CD4-positive, alpha-beta memory T cell (primary cell): ENCODE data around the gene FMO4. TPM values are rescaled to one million over a fixed set of nuclear protein-coding genes. Genes with fewer than 3 reads are reported as not detected.
"Not testable (repeated sequence)": the region's sequence is repeated elsewhere in the genome, so short reads cannot be mapped to it uniquely, and the experiment has no call there.

ENCODE experiments used
- CTCF ChIA-PET: fragments of 350-600 bp; sonication (Branson Sonifier 250); formaldehyde crosslinking; loops from one replicate; lab custom pipeline; 2021; ENCODE audit warnings: inconsistent platforms; ENCODE audit not compliant: partially characterized antibody; lab: Charles Lee
- POLR2A ChIA-PET: fragments of 350-600 bp; sonication (Branson Sonifier 250); formaldehyde crosslinking; loops from one replicate; lab custom pipeline; 2021; ENCODE audit not compliant: partially characterized antibody; lab: Charles Lee
- DNase-seq, 5 donors: peaks; one replicate each; pipeline versions ENCODE4 v3.0.0 to v3.0.0-alpha.2; 2020 to 2022; ENCODE audit warnings: mixed read lengths in 1 of 5
- H3K27ac ChIP-seq: one replicate; pipeline ENCODE4 v1.7.0; 2013; ENCODE audit warnings: low read depth, low read length
- H3K27me3 ChIP-seq: 2 replicates; pipeline ENCODE4 v1.7.0; 2013; ENCODE audit warnings: mild to moderate bottlenecking, low read length, moderate library complexity; ENCODE audit not compliant: insufficient read depth
- H3K36me3 ChIP-seq: 2 replicates; pipeline ENCODE4 v1.7.0; 2013; ENCODE audit warnings: mild to moderate bottlenecking, low read length, moderate library complexity; ENCODE audit not compliant: insufficient read depth
- H3K4me1 ChIP-seq: 2 replicates; pipeline ENCODE4 v1.7.0; 2013; ENCODE audit warnings: mild to moderate bottlenecking, low read length, moderate library complexity; ENCODE audit not compliant: insufficient read depth
- H3K4me3 ChIP-seq, 2 donors: one replicate each; pipeline ENCODE4 v1.7.0; 2013; ENCODE audit warnings: low read length in 2 of 2, mild to moderate bottlenecking in 1 of 2
- H3K9me3 ChIP-seq, 2 donors: one replicate each; pipeline ENCODE4 v1.7.0; 2013; ENCODE audit warnings: low read length in 2 of 2, control low read depth in 1 of 2; ENCODE audit not compliant: control insufficient read depth in 1 of 2
- H3K27ac Mint-ChIP-seq, 7 donors: one replicate each; pipeline ENCODE4 v1.8.0; 2020 to 2021; ENCODE audit warnings: mixed read lengths in 7 of 7, mild to moderate bottlenecking in 6 of 7, inconsistent platforms in 3 of 7, moderate library complexity in 3 of 7
- H3K27me3 Mint-ChIP-seq, 2 donors: one replicate each; pipeline ENCODE4 v1.8.0; 2020 to 2021; ENCODE audit warnings: mixed read lengths in 2 of 2
- H3K36me3 Mint-ChIP-seq, 2 donors: one replicate each; pipeline ENCODE4 v1.8.0; 2020 to 2021; ENCODE audit warnings: mixed read lengths in 2 of 2, inconsistent platforms in 1 of 2, mild to moderate bottlenecking in 1 of 2
- H3K4me1 Mint-ChIP-seq, 4 donors: one replicate each; pipeline ENCODE4 v1.8.0; 2020 to 2021; ENCODE audit warnings: mixed read lengths in 4 of 4, mild to moderate bottlenecking in 1 of 4
- H3K4me3 Mint-ChIP-seq, 8 donors: one replicate each; pipeline ENCODE4 v1.8.0; 2020 to 2021; ENCODE audit warnings: mixed read lengths in 8 of 8, mild to moderate bottlenecking in 7 of 8, moderate library complexity in 6 of 8, inconsistent platforms in 3 of 8
- H3K9me3 Mint-ChIP-seq, 8 donors: one replicate each; pipeline ENCODE4 v1.8.0; 2020 to 2021; ENCODE audit warnings: mixed read lengths in 8 of 8, mild to moderate bottlenecking in 5 of 8, inconsistent platforms in 3 of 8, moderate library complexity in 1 of 8
- intact Hi-C: fragments of 100-400 bp; cut with micrococcal nuclease; formaldehyde crosslinking; loops from one replicate; pipeline ENCODE4 v1.15.1; 2023
- polyA plus RNA-seq, 2 donors: library from polyadenylated mRNA; unstranded; fragments of 300-500 nt; fragmentation: Illumina TruSeq; gene quantifications; one replicate each; pipeline ENCODE4 v1.2.3, GENCODE V29; 2021
- total RNA-seq, 2 experiments: library from RNA; stranded (reverse); gene quantifications; one replicate each; pipeline ENCODE4 v1.2.3, GENCODE V29; 2021

Gene FMO4
- total and polyA plus RNA-seq, 4 experiments from 2014 or later = 1.8 to 3.6 (median 2.9) TPM

DNA sequence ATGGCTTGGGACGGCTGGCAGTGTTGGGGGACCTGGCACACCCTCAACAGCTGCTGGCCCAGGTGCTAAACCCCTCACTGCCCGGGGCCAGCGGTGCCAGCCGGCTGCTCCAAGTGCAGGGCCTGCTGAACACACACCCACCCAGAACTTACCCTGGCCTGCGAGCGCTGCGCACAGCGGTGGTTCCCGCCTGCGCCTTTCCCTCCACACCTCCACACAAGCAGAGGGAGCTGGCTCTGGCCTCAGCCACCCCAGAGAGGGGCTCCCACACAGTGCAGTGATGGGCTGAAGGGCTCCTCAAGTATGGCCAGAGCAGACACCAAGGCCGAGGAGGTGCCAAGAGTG lies 67.9 kb downstream of the FMO4 start:
- no peak overlapping the region for H3K4me3 ChIP-seq
- H3K36me3 ChIP-seq = no peaks in the 10 kb centered on the region
- DNase-seq = no peak
- H3K27me3 ChIP-seq = no peaks in the 10 kb centered on the region
- H3K9me3 Mint-ChIP-seq = peaks cover 0 to 7% (median 4%) of the 10 kb centered on the region in 8 donors
- no peaks in the 10 kb centered on the region for H3K9me3 ChIP-seq
- H3K4me1 ChIP-seq = no peaks in the 10 kb centered on the region
- H3K4me3 Mint-ChIP-seq = no peak overlapping the region
- H3K27me3 Mint-ChIP-seq = peaks cover 2 to 5% of the 10 kb centered on the region in 2 donors
- H3K27ac Mint-ChIP-seq = no peak overlapping the region
- no peaks in the 10 kb centered on the region for H3K4me1 Mint-ChIP-seq
- intact Hi-C loops = no loop called here
- H3K36me3 Mint-ChIP-seq = no peaks in the 10 kb centered on the region
- POLR2A ChIA-PET = no interaction called here
- CTCF ChIA-PET = no interaction called here
- no peak overlapping the region for H3K27ac ChIP-seq

GRCh38 chr1:171384496-171384895 lies 70.5 kb downstream of the FMO4 start:
- no peaks in the 10 kb centered on the region for H3K4me1 Mint-ChIP-seq
- peaks cover 0 to 7% (median 4%) of the 10 kb centered on the region in 8 donors for H3K9me3 Mint-ChIP-seq
- no peaks in the 10 kb centered on the region for H3K36me3 ChIP-seq
- POLR2A ChIA-PET = no interaction called here
- CTCF ChIA-PET = no interaction called here
- no peak overlapping the region for H3K27ac ChIP-seq
- H3K27me3 Mint-ChIP-seq = peaks cover 2 to 5% of the 10 kb centered on the region in 2 donors
- no peak overlapping the region for H3K4me3 ChIP-seq
- H3K27me3 ChIP-seq = no peaks in the 10 kb centered on the region
- no peak for DNase-seq
- H3K36me3 Mint-ChIP-seq = no peaks in the 10 kb centered on the region
- no peaks in the 10 kb centered on the region for H3K9me3 ChIP-seq
- intact Hi-C loops = no loop called here
- peak overlapping the region in 2 of 7 donors; percentile 4 to 28 for H3K27ac Mint-ChIP-seq
- H3K4me3 Mint-ChIP-seq = no peak overlapping the region
- no peaks in the 10 kb centered on the region for H3K4me1 ChIP-seq

GRCh38 chr1:171389171-171389570 lies 75.2 kb downstream of the FMO4 start:
- Histone ChIP-seq H3K27ac (no peak overlapping the region), H3K27me3 (no peaks in the 10 kb centered on the region), H3K9me3 (no peaks in the 10 kb centered on the region), H3K36me3 (no peaks in the 10 kb centered on the region), H3K4me1 (no peaks in the 10 kb centered on the region), H3K4me3 (no peak overlapping the region)
- H3K9me3 Mint-ChIP-seq = no peaks in the 10 kb centered on the region
- H3K4me1 Mint-ChIP-seq = no peaks in the 10 kb centered on the region
- ChIA-PET CTCF (no interaction called here), POLR2A (no interaction called here)
- H3K27me3 Mint-ChIP-seq = peaks cover 3 to 6% of the 10 kb centered on the region in 2 donors
- intact Hi-C loops = no loop called here
- no peak for DNase-seq
- H3K4me3 Mint-ChIP-seq = no peak overlapping the region
- H3K27ac Mint-ChIP-seq = no peak overlapping the region
- no peaks in the 10 kb centered on the region for H3K36me3 Mint-ChIP-seq

DNA sequence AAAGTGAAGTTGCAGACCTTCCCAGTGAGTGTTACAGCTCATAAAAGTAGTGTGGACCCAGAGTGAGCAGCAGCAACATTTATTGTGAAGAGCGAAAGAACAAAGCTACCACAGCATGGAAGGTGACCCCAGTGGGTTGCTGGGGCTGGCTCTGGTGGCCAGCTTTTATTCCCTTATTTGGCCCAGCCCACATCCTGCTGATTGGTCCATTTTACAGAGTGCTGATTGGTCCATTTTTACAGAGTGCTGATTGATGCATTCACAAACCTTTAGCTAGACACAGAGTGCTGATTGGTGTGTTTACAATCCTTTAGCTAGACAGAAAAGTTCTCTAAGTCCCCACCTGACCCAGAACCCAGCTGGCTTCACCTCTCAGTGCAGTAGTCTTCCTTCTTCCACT lies 76.8 kb downstream of the FMO4 start:
- H3K27me3 ChIP-seq, POLR2A ChIA-PET, H3K9me3 Mint-ChIP-seq, H3K4me1 ChIP-seq, H3K27ac Mint-ChIP-seq, H3K4me3 ChIP-seq, DNase-seq, H3K9me3 ChIP-seq, H3K27ac ChIP-seq, CTCF ChIA-PET, intact Hi-C loops, H3K4me3 Mint-ChIP-seq, H3K27me3 Mint-ChIP-seq, H3K36me3 Mint-ChIP-seq, H3K4me1 Mint-ChIP-seq, H3K36me3 ChIP-seq: not testable (repeated sequence)

Other genes starting within 250 kb of the FMO4 start
- gene FMO3, start 223.3 kb upstream of the FMO4 start, total RNA-seq = not detected
- gene FMO3, start 223.3 kb upstream of the FMO4 start, polyA plus RNA-seq = not detected
- gene FMO2, start 128.9 kb upstream of the FMO4 start, total RNA-seq = not detected
- gene FMO2, start 128.9 kb upstream of the FMO4 start, polyA plus RNA-seq = not detected
- gene FMO1, start 65.7 kb upstream of the FMO4 start, total RNA-seq = not detected
- gene FMO1, start 65.7 kb upstream of the FMO4 start, polyA plus RNA-seq = not detected
- 100 to 1,000 TPM; 279 to 298 TPM for gene PRRC2C, start 171.3 kb downstream of the FMO4 start, total RNA-seq
- gene PRRC2C, start 171.3 kb downstream of the FMO4 start, polyA plus RNA-seq = 100 to 1,000 TPM in 1 of 2 donors, 10 to 100 TPM in 1; 12.4 to 123 TPM